Measurements from ENCODE around the gene PEMT. TPM values are rescaled to one million over a fixed set of nuclear protein-coding genes. Genes with fewer than 3 reads are reported as not detected.

The PEMT gene
- total and polyA plus RNA-seq, 2 of the 8 experiments (the other 6 are each of a cell fraction or from before 2014, with no cell fraction given) = 42.0 to 118 TPM

- TF ChIP-seq ATF3 (IDR thresholded peaks at IDR 0.05; ENCODE audit: insufficient read depth, low read depth, low read length) (no peak), RXRA (IDR thresholded peaks at IDR 0.05; ENCODE audit: insufficient read depth, low read depth, low read length) (no peak), CHD2 (IDR thresholded peaks at IDR 0.05; ENCODE audit: low read length) (no peak)
These were observed 88.6 kb downstream of the PEMT start (continued) for GRCh38 chr17:17502741-17503565.

Data from H1 (cell line).